Measurements from ENCODE around the gene RPTOR. TPM values are rescaled to one million over a fixed set of nuclear protein-coding genes. Genes with fewer than 3 reads are reported as not detected.

The RPTOR gene
- total and polyA plus RNA-seq, 10 of the 15 experiments (the other 5 are each of a cell fraction or from before 2014, with no cell fraction given), result 0.18 to 32.1 (median 7.8) TPM

GRCh38 chr17:80498242-80498919 is 46.3 kb upstream of the RPTOR start:
- H3K9me3 ChIP-seq (replicated peaks; ENCODE audit: control insufficient read depth, insufficient read depth, low read length), result no peaks in the 10 kb centered on the region
- H3K4me2 ChIP-seq (ENCODE audit: control insufficient read depth, insufficient read depth), result no peak overlapping the region
- H2AFZ ChIP-seq (ENCODE audit: control insufficient read depth, low read depth, low read length), result no peak overlapping the region
- no peak overlapping the region for H3K4me3 ChIP-seq
- DNase-seq (ENCODE audit: low read depth, low spot score) (no peak), FAIRE-seq (no peak), ATAC-seq (no peak; the same call in 1 of the 3 replicates)
- in situ Hi-C loops (cut with MboI), result no loop called here
- POLR2A ChIA-PET, result no interaction called here
- RAD21 ChIA-PET (ENCODE audit: unreplicated experiment), result no interaction called here
- no peak overlapping the region for H3K27ac ChIP-seq (ENCODE audit: control insufficient read depth, insufficient read depth)
- intact Hi-C loops (cut with micrococcal nuclease; ENCODE audit: unreplicated experiment), result no loop called here
- no TSS peak for BruUV-seq (replicated peaks)
- SMC1A ChIA-PET (ENCODE audit: uncharacterized antibody, unreplicated experiment), result no interaction called here
- CTCF ChIA-PET, result no interaction called here
- no peaks in the 10 kb centered on the region for H3K4me1 ChIP-seq (ENCODE audit: control insufficient read depth, insufficient read depth, low read length)
- no peaks in the 10 kb centered on the region for H4K20me1 ChIP-seq (ENCODE audit: control insufficient read depth, insufficient read depth)
- 37% methylated on average over 30 of the region's 30 CpGs for WGBS (ENCODE audit: insufficient coverage, insufficient replicate concordance, low lambda C conversion rate, missing lambda C conversion rate)
- TF ChIP-seq POU2F2 (IDR thresholded peaks at IDR 0.05; ENCODE audit: borderline replicate concordance, low read depth, low read length) (peak; percentile 74; the same call in 1 of the 3 replicates), ZNF622 (IDR thresholded peaks at IDR 0.05) (no peak)
- no peaks in the 10 kb centered on the region for H3K36me3 ChIP-seq (ENCODE audit: control insufficient read depth in 2 of 2, insufficient read depth in 2 of 2, low read length in 1 of 2)
- peaks cover 0 to 4% of the 10 kb centered on the region in 2 experiments; a peak in 1 of 4 replicates for H3K27me3 ChIP-seq (replicated peaks in 1 of 2; ENCODE audit: control insufficient read depth in 2 of 2, insufficient read depth in 2 of 2, low read length in 1 of 2)
- no peak overlapping the region for H3K9ac ChIP-seq (ENCODE audit: control insufficient read depth, insufficient read depth, low read length)
- no peaks in the 10 kb centered on the region for H3K79me2 ChIP-seq (ENCODE audit: control insufficient read depth, insufficient read depth, low read length)

GRCh38 chr17:80498920-80499410 is 45.7 kb upstream of the RPTOR start:
- no peak overlapping the region for H2AFZ ChIP-seq (ENCODE audit: control insufficient read depth, low read depth, low read length)
- peaks cover 0 to 4% of the 10 kb centered on the region in 2 experiments; a peak in 1 of 4 replicates for H3K27me3 ChIP-seq (replicated peaks in 1 of 2; ENCODE audit: control insufficient read depth in 2 of 2, insufficient read depth in 2 of 2, low read length in 1 of 2)
- no peaks in the 10 kb centered on the region for H3K9me3 ChIP-seq (replicated peaks; ENCODE audit: control insufficient read depth, insufficient read depth, low read length)
- in situ Hi-C loops (cut with MboI) (no loop called here), intact Hi-C loops (cut with micrococcal nuclease; ENCODE audit: unreplicated experiment) (no loop called here)
- CTCF ChIA-PET, result interaction anchor here (0.6 kb wide), 1 partner anchor 471 kb away, joined by 3 read pairs; no protein-coding TSS in a partner anchor
- H3K4me3 ChIP-seq, result no peak overlapping the region
- no peaks in the 10 kb centered on the region for H4K20me1 ChIP-seq (ENCODE audit: control insufficient read depth, insufficient read depth)
- POLR2A ChIA-PET, result no interaction called here
- no TSS peak for BruUV-seq (replicated peaks)
- no peaks in the 10 kb centered on the region for H3K4me1 ChIP-seq (ENCODE audit: control insufficient read depth, insufficient read depth, low read length)
- no peak for TF ChIP-seq SPI1 (IDR thresholded peaks at IDR 0.05; ENCODE audit: borderline replicate concordance, insufficient read depth, low read depth, low read length)
- SMC1A ChIA-PET (ENCODE audit: uncharacterized antibody, unreplicated experiment), result no interaction called here
- DNase-seq (ENCODE audit: low read depth, low spot score) (no peak), ATAC-seq (no peak), FAIRE-seq (no peak)
- H3K36me3 ChIP-seq (ENCODE audit: control insufficient read depth in 2 of 2, insufficient read depth in 2 of 2, low read length in 1 of 2), result no peaks in the 10 kb centered on the region
- H3K4me2 ChIP-seq (ENCODE audit: control insufficient read depth, insufficient read depth), result no peak overlapping the region
- WGBS (ENCODE audit: insufficient coverage, insufficient replicate concordance, low lambda C conversion rate, missing lambda C conversion rate), result 63% methylated on average over 11 of the region's 11 CpGs
- no peak overlapping the region for H3K9ac ChIP-seq (ENCODE audit: control insufficient read depth, insufficient read depth, low read length)
- H3K27ac ChIP-seq (ENCODE audit: control insufficient read depth, insufficient read depth), result no peak overlapping the region
- no peaks in the 10 kb centered on the region for H3K79me2 ChIP-seq (ENCODE audit: control insufficient read depth, insufficient read depth, low read length)
- RAD21 ChIA-PET (ENCODE audit: unreplicated experiment), result no interaction called here
